Activated T-cell treated with anti-CD3 and anti-CD28 coated beads for 24 hours (primary cell): Measurements from ENCODE around the gene NLRC3.

Source experiments
- DNase-seq: peaks from one replicate; pipeline ENCODE4 v3.0.0-alpha.2; 2020; ENCODE audit warnings: low read depth

The NLRC3 gene

DNA sequence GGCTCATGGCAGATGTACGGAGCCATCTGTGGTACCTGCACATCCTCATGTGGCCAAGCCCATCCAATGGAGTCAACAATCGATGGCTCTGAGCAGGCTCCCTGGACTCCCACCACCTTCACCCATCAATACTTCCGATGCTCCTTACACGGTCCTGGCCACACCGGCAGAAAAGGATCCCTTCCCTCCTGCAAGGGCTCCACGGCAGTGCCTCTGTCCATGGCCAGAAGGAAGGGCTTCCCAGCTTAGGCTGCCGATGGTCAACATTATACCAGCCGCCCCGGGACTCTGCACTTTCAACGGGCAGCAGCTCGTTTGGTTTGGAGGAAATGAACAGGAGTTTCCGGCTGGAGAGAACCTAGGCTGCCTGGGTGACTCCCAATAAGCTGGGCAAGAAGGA lies 21.0 kb upstream of the NLRC3 start:
- DNase-seq = no peak

DNA sequence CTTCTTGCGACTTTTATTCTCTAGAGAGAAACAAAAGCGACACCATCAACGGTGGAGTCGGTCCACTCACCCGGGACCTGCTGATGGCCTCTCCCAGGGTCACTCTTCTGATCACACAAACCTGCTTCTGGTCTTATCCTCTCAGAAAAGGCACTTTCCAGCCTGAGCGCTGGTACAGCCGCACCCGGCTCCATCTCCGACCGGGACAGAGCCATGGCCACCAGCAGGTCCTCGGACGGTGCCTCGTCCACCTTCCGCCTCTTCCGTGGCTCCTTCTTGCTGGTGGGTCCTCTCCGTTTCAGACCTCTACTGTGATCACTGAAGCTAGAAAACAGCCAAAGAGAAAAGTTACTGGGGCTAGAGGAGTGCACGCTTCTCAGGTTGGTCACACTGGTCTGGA lies 20.5 kb upstream of the NLRC3 start:
- DNase-seq = no peak

- DNase-seq = no peak
Observed at GRCh38 chr16:3597226-3597625, 20.0 kb upstream of the NLRC3 start.

DNA sequence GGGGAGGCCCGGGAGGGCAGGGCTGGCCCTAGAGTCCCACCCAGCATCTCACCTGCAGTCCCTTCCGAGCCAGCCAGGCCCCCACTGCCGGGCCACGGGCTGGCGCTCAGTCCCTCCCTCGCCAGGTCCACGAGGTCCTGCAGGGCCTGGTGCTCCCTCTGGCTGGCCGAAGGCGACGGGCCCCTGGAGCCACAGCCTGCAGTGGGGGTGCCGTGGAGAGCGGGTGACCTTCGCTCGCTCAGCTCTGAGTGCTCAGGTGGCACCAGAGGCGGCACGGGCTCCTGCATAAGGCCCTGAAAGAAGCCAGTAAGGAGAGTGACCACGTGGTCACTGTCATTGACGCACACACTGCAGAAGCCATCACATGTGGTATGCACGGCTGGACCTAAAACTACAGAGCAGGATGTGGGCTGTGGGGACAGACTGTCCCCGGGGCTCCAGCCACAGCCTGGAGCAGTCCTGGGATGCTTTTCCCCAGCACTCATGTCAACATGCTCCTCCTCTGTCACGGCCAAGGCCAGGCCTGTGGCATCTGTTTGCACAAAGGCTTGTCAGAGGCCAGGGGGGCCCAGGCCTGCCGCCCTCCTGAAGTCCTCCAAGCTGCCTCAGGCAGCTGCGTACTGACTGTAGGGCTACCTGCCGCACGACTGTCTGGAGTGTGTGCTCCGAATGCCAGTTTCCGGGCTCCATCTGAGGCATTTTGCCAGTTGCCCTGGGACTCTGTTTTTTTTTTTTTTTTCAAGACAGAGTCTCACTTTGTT lies 19.1 kb upstream of the NLRC3 start:
- no peak for DNase-seq

GRCh38 chr16:3595521-3596021 lies 18.4 kb upstream of the NLRC3 start:
- DNase-seq = no peak

GRCh38 chr16:3595110-3595486 lies 17.9 kb upstream of the NLRC3 start:
- no peak for DNase-seq

GRCh38 chr16:3594316-3595109 lies 17.3 kb upstream of the NLRC3 start:
- no peak for DNase-seq

DNA sequence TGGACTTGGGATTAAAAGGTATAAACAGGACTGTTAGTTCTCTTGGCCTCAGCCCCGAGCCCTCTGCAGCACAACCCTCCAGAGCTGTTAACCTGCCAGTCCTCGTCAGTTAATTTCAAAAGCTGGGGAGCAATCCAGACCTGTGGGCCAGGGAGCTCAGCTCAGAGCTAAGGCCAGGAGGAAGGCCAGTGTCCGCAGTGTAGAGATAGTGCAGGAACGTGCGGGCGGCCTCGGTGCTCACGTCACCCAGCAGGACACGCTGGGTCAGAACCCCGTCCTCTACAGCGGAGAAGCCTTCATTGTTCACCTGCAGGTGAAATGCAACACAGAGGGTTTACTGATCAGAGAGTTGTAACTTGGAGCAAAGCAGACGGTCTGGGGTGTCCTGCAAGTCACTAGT lies 15.4 kb upstream of the NLRC3 start:
- DNase-seq = no peak

DNA sequence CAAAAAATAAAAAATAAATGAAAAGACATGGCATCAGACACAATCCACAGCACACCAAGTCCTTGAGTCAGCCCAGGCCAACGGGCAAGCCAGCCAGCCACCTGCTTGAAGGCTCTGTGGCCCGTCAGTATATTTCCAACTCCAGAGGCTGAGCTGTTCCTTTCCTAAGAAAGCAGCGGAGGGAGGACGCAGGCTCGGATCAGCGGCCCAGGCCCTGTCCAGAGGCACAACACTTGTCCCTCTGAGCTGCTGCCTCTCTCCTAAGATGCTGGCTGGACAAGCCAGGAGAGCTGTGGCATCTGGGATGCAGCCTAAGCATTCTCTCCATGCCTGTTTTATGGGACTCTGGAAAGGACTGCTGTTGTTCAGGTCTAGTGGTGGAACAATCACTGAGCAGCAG lies 14.8 kb upstream of the NLRC3 start:
- no peak for DNase-seq

DNA sequence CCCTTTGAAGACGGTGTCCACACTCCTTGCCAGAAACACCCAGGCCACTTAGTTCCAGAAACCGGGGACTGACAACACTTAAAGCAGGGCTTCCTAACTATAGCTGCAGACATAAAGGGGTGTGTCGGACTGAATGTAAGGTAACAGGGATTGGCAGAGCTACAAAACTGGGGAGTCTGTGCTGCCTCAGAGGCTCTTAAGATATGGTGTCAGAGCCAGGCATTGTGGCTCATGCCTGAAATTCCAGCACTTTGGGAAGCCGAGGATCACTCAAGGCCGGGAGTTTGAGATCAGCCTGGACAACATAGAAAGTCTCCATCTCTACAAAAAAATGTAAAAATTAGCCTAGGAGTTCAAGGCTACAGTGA lies 14.2 kb upstream of the NLRC3 start:
- no peak for DNase-seq

DNA sequence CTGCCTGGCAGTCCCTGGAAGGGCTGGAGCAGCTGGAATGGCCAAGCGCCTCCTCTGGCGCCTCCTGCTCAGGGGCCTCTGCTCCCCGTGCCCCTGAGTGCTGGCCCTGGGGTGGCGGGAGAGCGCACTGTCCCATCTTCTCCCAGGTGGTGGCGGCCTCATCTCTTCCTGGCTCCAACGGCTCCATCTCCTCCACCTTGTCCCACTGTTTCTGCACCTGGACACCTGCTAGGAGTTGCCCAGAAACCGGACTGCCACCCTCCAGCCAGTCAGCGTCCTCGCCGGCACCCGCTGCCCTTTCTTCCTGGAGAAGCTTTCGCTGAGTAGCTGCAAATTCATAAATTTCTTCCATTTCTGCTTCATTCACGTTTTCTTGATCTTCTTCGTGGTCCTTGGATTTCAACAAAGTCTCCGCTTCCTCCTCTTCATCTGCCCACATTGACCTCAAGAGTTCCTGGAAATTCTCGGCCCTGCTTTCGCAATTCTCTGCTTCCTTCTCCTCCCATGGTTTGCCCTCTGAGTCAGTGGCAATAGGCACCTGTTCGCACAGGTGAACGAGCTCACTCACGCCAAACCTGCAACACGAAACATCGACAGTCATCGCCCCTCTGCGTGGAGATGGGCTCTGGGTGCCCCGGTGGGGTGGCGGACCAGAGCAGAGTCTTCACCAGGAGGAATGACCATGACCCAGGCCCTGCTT lies 13.7 kb upstream of the NLRC3 start:
- no peak for DNase-seq

DNA sequence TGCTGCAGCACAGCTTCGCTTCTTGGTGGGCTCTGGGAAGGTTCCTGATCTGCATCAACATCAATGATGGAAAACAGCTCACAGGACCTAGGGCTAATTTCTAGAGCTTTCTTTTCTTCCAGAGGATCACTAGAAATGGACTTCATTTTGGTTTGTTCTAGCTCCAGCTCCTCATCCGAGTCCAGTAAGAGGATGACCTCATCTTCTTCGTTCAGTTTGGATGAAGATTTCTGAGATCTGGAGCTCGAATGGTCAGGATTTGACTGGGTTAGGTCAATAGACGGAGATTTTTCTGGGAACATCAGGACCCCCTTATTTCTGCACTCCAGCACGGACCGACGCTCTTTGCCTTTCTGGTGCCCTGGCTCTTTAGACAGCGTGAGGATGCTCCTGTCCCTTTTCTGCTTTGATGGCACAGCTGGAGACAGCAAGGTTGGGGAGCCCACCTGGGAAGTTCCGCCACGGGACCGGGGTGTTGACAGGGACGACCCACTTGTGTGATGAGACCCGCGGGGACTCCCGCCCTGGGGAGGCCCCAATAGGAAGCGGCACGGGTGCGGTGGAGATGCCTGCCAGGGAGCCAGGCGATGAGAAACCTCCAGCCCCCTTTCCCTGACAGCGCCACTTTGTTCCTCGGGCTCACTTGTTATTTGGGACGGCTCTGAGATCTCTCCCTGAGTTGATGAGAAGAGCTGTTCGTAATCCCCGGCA lies 12.9 kb upstream of the NLRC3 start:
- no peak for DNase-seq

- DNase-seq = no peak
Observed at GRCh38 chr16:3589441-3589921, 12.3 kb upstream of the NLRC3 start.

DNA sequence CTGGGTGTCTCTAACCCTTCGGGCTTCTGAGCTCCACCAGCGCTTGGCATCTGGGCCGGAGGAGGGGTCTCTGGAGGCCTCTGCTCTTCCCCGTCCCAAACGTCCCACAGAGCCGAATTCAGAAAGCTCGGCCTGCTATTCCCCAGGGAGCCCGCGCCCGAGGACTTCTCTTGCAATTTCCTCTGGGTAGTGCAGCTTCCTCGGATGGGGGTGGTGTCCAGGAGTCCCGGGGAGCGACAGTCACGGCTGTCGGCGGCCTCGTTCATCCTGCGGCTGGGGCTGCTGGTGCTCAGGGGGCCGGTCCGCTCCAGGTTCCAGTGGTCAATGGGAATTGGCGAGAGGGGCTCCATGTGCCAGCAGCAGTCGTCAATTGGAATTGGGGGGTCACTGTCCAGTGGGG lies 11.8 kb upstream of the NLRC3 start:
- no peak for DNase-seq

DNA sequence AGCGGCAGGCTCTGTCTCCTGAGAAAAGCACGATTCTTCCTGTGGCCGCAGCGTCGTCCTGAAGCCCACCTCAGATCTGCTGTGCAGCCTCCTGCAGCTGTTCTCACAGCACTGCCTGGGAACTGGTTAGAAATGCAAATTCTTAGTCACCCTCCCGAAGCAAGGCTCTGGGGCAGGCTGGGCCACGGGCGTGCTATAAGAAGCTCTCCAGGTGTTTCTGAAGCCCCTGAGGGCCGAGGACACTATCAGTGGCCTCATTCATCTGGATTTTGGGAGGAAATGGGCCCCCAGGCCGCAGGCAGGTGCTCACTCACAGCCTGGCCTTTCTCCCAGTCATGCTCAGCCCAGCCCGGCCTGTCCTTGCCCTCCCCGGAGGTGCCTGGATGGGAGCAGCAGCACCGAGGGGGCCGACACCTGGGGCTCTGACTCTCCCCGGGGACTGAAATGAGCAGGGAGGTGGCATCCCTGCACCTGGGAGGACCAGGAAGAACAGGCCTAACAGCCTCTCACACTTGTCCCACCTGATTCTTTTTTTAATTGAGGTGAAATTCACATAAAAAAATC lies 10.4 kb upstream of the NLRC3 start:
- no peak for DNase-seq

DNA sequence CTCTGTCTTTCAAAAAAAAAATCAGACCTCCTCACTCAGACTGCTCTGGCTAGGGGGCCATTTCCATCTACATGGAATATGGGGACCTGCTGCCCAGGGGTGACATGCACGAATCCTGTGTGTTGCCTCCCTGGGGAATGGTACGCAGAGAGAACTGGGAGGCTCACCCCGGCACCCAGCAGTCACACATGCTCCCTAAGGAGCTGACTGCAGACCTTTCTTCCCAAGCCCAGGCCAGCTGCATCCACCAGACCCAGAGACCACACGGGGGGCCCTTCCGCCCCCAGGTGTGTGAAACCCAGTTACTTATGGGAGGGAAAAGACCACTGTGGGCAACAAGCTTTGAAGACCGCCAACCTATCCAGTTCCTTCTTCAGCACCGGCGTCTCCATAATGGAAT lies 7.2 kb upstream of the NLRC3 start:
- no peak for DNase-seq

DNA sequence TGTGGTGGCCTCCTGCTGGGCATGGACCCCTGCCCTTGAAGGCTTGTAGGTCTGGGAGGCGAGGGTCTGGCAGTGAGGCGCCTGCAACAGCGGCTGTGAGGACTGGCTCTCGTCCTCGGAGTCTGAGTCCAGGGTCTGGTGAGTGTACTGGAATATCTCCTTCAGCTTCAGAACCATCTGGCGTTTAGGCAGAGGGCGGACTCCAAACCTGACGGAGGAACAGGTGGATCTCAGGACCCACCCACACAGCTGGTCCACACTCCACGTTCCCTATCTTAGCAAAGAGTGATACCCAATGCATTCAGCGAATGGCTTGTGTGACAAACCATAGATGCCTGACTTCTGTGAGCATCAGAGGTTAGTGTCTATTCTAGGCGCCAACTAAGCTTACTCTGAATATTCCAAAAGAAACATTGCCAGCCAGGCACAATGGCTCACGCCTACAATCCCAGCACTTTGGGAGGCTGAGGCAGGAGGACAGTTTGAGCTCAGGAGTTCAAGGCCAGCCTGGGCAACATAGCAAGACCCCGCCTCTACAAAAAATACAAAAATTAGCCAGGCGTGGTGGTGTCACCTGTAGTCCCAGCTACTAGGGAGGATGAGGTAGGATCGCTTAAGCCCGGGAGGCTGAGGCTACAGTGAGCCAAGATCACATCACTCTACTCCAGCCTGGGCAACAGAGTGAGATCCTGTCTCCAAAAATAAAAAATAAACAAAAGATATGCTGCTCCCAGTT lies 6.3 kb upstream of the NLRC3 start:
- no peak for DNase-seq

- no peak for DNase-seq
Observed at GRCh38 chr16:3582276-3583165, 5.3 kb upstream of the NLRC3 start.

DNA sequence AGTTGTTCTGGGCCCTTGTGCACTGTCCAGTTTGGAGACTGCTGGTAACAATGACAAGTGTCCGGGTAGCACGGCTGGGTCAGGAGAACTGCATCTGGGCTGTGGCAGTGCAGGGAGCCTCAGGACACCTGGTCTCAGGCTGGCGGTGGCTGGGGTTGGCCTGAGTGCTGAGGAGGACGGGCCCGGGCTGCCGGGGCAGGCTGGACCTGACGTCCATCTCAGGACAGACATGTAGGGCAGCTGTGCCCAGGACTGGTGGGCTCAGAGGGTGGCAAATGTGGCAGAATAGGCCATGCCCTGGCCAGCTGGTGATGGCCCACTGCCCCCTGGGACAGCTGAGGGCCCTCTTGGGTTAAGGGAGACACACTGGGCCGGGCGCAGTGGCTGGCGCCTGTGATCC lies 4.2 kb upstream of the NLRC3 start:
- DNase-seq = no peak

- DNase-seq = no peak
Observed at GRCh38 chr16:3580686-3581085, 3.5 kb upstream of the NLRC3 start.
